H1 (cell line): ENCODE data around the gene TMEM30A.

Experiments used
- CEBPB ChIP-seq: IDR thresholded peaks from 2 replicates; pipeline ENCODE4 v1.6.1; 2012; ENCODE audit warnings: low read depth, low read length
- TF ChIP-seq, protein P1 (sequence below), 3 experiments: IDR thresholded peaks; 1 replicate in 2 of 3; 2 replicates in 1 of 3; pipeline versions ENCODE4 v1.5.1 to v1.6.1; 2011; ENCODE audit warnings: low read length in 3 of 3, mild to moderate bottlenecking in 3 of 3, inconsistent platforms in 2 of 3, low read depth in 1 of 3, moderate library complexity in 1 of 3; ENCODE audit not compliant: insufficient read depth in 1 of 3; ENCODE audit errors: control extremely low read depth in 1 of 3

DNA sequence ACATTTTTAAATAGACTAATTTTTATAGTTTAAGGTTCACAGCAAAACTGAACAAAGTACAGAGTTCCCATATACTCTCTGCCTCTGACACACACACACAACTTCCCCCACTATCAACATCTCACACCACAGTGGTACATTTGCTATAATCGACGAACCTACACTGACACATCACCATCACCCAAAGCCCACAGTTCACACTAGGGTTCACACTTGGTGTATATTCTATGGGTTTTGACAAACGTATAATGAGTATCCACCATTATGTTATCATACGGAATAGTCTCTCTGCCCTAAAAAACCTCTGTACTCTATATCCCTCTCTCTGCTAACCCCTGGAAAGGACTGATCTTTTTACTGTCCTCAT, 15.6 kb downstream of the TMEM30A start:
- no peak for TF ChIP-seq CEBPB
- TF ChIP-seq, protein P1, sequence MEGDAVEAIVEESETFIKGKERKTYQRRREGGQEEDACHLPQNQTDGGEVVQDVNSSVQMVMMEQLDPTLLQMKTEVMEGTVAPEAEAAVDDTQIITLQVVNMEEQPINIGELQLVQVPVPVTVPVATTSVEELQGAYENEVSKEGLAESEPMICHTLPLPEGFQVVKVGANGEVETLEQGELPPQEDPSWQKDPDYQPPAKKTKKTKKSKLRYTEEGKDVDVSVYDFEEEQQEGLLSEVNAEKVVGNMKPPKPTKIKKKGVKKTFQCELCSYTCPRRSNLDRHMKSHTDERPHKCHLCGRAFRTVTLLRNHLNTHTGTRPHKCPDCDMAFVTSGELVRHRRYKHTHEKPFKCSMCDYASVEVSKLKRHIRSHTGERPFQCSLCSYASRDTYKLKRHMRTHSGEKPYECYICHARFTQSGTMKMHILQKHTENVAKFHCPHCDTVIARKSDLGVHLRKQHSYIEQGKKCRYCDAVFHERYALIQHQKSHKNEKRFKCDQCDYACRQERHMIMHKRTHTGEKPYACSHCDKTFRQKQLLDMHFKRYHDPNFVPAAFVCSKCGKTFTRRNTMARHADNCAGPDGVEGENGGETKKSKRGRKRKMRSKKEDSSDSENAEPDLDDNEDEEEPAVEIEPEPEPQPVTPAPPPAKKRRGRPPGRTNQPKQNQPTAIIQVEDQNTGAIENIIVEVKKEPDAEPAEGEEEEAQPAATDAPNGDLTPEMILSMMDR (IDR thresholded peaks at IDR 0.05; ENCODE audit: control extremely low read depth in 1 of 3, insufficient read depth in 1 of 3, low read depth in 1 of 3, low read length in 3 of 3) = no peak
